ENCODE results near the gene SF3B3.
"Not testable (repeated sequence)": the region's sequence is repeated elsewhere in the genome, so short reads cannot be mapped to it uniquely, and the experiment has no call there.

Gene SF3B3

GRCh38 chr16:70511833-70512232 is 11.8 kb upstream of the SF3B3 start:
- DNase-seq (ENCODE audit: low read depth in 2 of 2) = no peak

- no peak for DNase-seq (ENCODE audit: low read depth in 2 of 2)
Observed at GRCh38 chr16:70512456-70512855, 11.2 kb upstream of the SF3B3 start.

- DNase-seq (ENCODE audit: low read depth in 2 of 2) = no peak
Observed at GRCh38 chr16:70520612-70521297, 2.9 kb upstream of the SF3B3 start.

GRCh38 chr16:70522216-70523075 is 1.2 kb upstream of the SF3B3 start:
- no peak for DNase-seq (ENCODE audit: low read depth in 2 of 2)

- peak; percentile 89 to 90 for DNase-seq (ENCODE audit: low read depth in 2 of 2)
Observed at GRCh38 chr16:70523076-70523742, 407 bp upstream of the SF3B3 start, which contains the start of gene COG4. Gene COG4, minus strand, starts transcription at chr16:70523554. Its CDS starts 11 bp downstream, at chr16:70523543.

- not testable (repeated sequence) for DNase-seq (ENCODE audit: low read depth in 2 of 2)
Observed at GRCh38 chr16:70524399-70524825, 796 bp downstream of the SF3B3 start.

DNA sequence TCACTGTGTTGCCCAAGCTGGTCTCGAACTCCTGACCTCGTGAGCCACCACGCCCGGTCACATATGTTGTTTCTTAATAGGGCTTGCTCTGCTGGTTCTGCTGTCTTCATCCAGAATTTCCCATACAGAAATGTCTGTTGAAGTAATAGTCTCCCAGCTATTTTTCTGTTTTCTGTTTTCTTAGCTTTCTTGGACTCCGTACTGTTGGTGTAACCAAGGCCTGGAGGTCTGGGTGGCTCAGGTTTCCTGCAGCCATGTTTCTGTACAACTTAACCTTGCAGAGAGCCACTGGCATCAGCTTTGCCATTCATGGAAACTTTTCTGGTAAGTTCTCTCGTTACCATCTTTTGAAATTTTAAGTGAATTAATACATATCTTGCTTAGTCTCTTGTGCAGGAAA is 2.8 kb downstream of the SF3B3 start:
- DNase-seq (ENCODE audit: low read depth in 2 of 2) = no peak

DNA sequence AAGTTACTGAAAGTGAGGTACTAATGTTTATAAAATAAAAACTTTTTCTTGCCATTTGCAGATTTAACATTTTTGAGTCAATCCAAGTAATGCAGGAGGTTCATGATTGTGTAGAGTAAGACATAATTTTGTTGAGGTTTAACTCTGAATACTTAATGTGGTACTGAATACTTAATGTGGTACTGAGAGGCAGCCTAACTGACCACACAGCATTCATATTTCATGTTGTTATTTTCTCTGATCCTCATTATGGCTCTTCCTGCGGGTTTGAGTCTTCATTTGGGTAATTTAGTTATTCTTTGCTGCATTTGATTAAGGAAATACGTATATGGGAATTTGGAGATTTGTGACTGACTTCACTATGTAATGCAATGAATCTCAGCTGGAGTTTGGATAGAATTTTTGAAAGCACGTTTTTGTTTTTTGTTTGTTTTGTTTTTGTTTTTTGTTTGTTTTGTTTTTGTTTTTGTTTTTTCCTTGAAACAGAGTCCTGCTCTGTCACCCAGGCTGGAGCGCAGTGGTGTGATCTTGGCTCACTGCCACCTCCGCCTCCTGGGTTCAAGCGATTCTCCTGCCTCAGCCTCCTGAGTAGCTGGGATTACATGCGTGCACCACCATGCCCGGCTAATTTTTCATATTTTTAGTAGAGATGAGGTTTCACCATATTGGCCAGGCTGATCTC is 3.8 kb downstream of the SF3B3 start:
- no peak for DNase-seq (ENCODE audit: low read depth in 2 of 2)

- DNase-seq (ENCODE audit: low read depth in 2 of 2) = no peak
Observed at GRCh38 chr16:70529051-70529777, 5.6 kb downstream of the SF3B3 start.

DNA sequence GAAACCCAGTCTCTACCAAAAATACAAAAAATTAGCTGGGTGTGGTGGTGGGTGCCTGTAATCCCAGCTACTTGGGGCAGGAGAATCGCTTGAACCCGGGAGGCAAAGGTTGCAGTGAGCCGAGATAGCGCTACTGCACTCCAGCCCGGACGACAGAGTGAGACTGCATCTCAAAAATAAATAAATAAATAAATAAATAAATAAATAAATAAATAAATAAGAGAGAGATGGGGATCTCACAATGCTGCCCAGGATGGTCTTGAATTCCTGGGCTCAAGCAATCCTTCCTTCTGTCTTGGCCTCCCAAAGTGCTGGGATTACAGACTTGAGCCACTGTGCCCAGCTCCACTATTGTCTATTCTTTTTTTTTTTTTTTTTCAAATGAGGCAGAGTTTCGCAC is 6.3 kb downstream of the SF3B3 start:
- DNase-seq (ENCODE audit: low read depth in 2 of 2) = not testable (repeated sequence)

GRCh38 chr16:70534971-70535370 is 11.4 kb downstream of the SF3B3 start:
- DNase-seq (ENCODE audit: low read depth in 2 of 2) = no peak

DNA sequence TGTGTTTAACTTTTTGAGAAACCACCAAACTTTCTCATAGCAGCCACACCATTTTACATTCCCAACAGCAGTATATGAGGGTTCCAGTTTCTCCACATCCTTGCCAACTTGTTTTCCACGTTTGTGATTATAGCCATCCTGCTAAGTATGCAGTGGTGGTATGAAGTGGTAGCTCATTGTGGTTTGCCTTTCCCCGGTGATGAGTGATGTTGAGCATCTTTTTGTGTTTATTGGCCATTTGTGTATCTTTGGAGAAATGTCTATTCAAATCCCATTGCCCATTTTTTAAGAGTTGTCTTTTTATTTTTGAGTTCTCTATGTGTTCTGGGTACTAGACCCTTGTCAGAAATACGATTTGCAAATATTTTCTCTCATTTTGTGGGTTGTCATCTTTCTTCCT is 17.4 kb downstream of the SF3B3 start:
- no peak for DNase-seq (ENCODE audit: low read depth in 2 of 2)

- DNase-seq (ENCODE audit: low read depth in 2 of 2) = no peak
Observed at GRCh38 chr16:70544548-70544947, 20.9 kb downstream of the SF3B3 start.

DNA sequence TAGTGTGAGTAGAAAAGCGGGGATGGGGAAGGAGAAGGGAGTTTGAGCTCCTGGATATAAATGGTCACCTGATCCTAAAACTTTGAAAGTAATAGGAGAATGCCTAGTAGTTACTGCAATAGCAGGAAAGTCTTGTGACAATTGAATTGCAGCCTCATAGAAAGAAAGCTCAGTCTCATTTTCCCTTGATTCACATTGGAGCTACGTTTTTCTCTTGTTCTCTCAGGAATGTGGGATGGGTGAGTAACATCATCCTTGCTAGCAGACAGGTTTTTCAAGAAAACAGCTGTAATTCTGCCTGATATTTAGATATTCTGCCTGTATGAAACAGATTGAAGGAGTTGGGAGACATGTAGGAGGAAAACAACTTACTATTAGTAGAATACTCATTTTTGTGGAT is 25.3 kb downstream of the SF3B3 start:
- DNase-seq (ENCODE audit: low read depth in 2 of 2) = no peak

- DNase-seq (ENCODE audit: low read depth in 2 of 2) = no peak
Observed at GRCh38 chr16:70550082-70550481, 26.5 kb downstream of the SF3B3 start.

GRCh38 chr16:70551788-70552187 is 28.2 kb downstream of the SF3B3 start:
- no peak for DNase-seq (ENCODE audit: low read depth in 2 of 2)

GRCh38 chr16:70552675-70553074 is 29.1 kb downstream of the SF3B3 start:
- DNase-seq (ENCODE audit: low read depth in 2 of 2) = no peak

GRCh38 chr16:70553645-70554044 is 30.0 kb downstream of the SF3B3 start:
- DNase-seq (ENCODE audit: low read depth in 2 of 2) = no peak

DNA sequence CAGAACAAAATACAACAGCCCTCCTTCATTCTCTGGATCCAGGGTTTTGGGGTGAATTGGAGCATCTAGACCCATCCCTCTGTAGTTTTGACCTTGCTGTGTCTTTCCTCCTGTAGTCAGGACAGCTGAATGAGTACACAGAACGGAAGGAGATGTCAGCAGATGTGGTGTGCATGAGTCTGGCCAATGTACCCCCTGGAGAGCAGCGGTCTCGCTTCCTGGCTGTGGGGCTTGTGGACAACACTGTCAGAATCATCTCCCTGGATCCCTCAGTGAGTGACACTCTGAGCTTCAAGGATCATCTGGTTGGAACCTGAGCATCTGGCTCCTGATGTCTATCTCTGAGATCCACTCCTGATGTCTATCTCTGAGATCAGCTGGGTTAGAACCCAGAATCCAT is 32.4 kb downstream of the SF3B3 start:
- DNase-seq (ENCODE audit: low read depth in 2 of 2) = no peak

GRCh38 chr16:70561623-70562022 is 38.0 kb downstream of the SF3B3 start:
- DNase-seq (ENCODE audit: low read depth in 2 of 2) = no peak

DNA sequence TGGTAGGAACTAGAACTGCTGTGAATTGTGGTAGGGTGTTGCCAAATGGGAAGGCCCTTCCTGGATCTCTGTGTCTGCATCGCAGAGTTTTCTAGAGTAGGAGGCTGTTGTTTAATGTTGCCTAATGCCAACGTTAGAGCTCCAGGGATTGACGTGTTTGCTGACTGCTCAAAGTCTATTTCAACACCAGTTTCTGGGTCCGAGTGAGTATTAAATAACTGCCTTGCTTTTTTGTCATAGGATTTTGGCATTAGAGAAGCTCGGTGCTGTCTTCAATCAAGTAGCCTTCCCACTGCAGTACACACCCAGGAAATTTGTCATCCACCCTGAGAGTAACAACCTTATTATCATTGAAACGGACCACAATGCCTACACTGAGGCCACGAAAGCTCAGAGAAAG is 40.0 kb downstream of the SF3B3 start:
- DNase-seq (ENCODE audit: low read depth in 2 of 2) = no peak

Measured in stimulated activated CD4-positive, alpha-beta T cell treated with anti-CD3 and anti-CD28 coated beads, Interleukin-15, amount 100 ng/mL, for 48 hours (primary cell).